ENCODE results near the gene APBB2. TPM values are rescaled to one million over a fixed set of nuclear protein-coding genes. Genes with fewer than 3 reads are reported as not detected.

Gene APBB2
- total RNA-seq (10 to 100 TPM in 1 of 2 donors, 1 to 10 TPM in 1; 8.8 to 31.5 TPM), polyA plus RNA-seq (10 to 100 TPM in 1 of 2 donors, 1 to 10 TPM in 1; 4.8 to 13.5 TPM)

- DNase-seq (ENCODE audit: low spot score) = peak; percentile 80
- Histone ChIP-seq H3K4me3 (ENCODE audit: low read depth in 1 of 3, low read length in 3 of 3) (peak within 1 kb of the TSS; percentile 61 to 86 (median 80)), H3K36me3 (ENCODE audit: control insufficient read depth in 4 of 4, insufficient read depth in 3 of 4, low read depth in 1 of 4, low read length in 3 of 4) (peaks cover 0 to 1% (median 0%) of the 10 kb centered on the region in 4 donors), H3K9me3 (ENCODE audit: control insufficient read depth in 4 of 4, low read length in 3 of 4) (no peaks in the 10 kb centered on the region), H3K9ac (ENCODE audit: low read depth in 1 of 2, low read length in 2 of 2) (peak within 1 kb of the TSS; percentile 44 to 68), H3K4me1 (ENCODE audit: control insufficient read depth in 4 of 4, insufficient read depth in 4 of 4, low read length in 3 of 4) (peaks cover 4 to 40% (median 33%) of the 10 kb centered on the region in 4 donors), H3K27ac (ENCODE audit: low read depth in 1 of 2, low read length in 2 of 2) (peak within 1 kb of the TSS; percentile 68 to 71), H3K27me3 (ENCODE audit: control insufficient read depth in 4 of 4, insufficient read depth in 4 of 4, low read length in 3 of 4) (no peaks in the 10 kb centered on the region)
- under 1% methylated on average over 71 of the region's 71 CpGs for WGBS
- TF ChIP-seq RAD21 (IDR thresholded peaks at IDR 0.05) = peak; percentile 67 to 76
- peak; percentile 72 for TF ChIP-seq CTCF (IDR thresholded peaks at IDR 0.05; ENCODE audit: low read depth, low read length, missing input control)
- peak; percentile 56 for TF ChIP-seq SP1 (IDR thresholded peaks at IDR 0.05)
- TF ChIP-seq JUND (IDR thresholded peaks at IDR 0.05) = peak in 1 of 2 donors; percentile 16
- TF ChIP-seq ZBTB33 (IDR thresholded peaks at IDR 0.05) = peak; percentile 85
- TF ChIP-seq HNF4A (conservative IDR thresholded peaks at IDR 0.05) = peak; percentile 13 to 26
- peak; percentile 42 for TF ChIP-seq MAX (IDR thresholded peaks at IDR 0.05)
- no peak for TF ChIP-seq ATF3 (IDR thresholded peaks at IDR 0.05)
- peak; percentile 73 for TF ChIP-seq YY1 (IDR thresholded peaks at IDR 0.05)
- TF ChIP-seq EGR1 (IDR thresholded peaks at IDR 0.05; ENCODE audit: low read depth in 2 of 2) = peak in 1 of 2 donors; percentile 46
- peak; percentile 21 to 35 for TF ChIP-seq RXRA (IDR thresholded peaks at IDR 0.05)
- TF ChIP-seq HNF4G (IDR thresholded peaks at IDR 0.05) = no peak
- TF ChIP-seq TAF1 (conservative IDR thresholded peaks at IDR 0.05) = no peak
- peak; percentile 69 for TF ChIP-seq REST (IDR thresholded peaks at IDR 0.05)
- TF ChIP-seq GABPA (IDR thresholded peaks at IDR 0.05 in 1 of 2, conservative IDR thresholded peaks at IDR 0.05 in 1 of 2) = peak in 1 of 2 donors; percentile 30
- TF ChIP-seq FOXA1 (IDR thresholded peaks at IDR 0.05) = no peak
Measured at GRCh38 chr4:41214136-41214824, at the start of gene APBB2. Gene APBB2, minus strand, starts transcription at chr4:41214542. Its CDS starts 181,288 bp downstream, at chr4:41033254.

All from liver (tissue), 9 donors.